Breast epithelium (tissue), 3 donors: ENCODE results near the gene PARP3.

Source experiments
- POLR2A ChIP-seq: fragments of 450-650 bp; IDR thresholded peaks from one replicate; pipeline ENCODE4 v1.6.1; 2016; ENCODE audit warnings: antibody characterized with exemption, mild to moderate bottlenecking, moderate library complexity
- TF ChIP-seq, protein P1 (sequence below), 3 donors: fragments of 450-650 bp; IDR thresholded peaks; one replicate each; pipeline ENCODE4 v1.5.1; 2016 to 2017; ENCODE audit warnings: antibody characterized with exemption in 3 of 3, mild to moderate bottlenecking in 3 of 3, moderate library complexity in 3 of 3

DNA sequence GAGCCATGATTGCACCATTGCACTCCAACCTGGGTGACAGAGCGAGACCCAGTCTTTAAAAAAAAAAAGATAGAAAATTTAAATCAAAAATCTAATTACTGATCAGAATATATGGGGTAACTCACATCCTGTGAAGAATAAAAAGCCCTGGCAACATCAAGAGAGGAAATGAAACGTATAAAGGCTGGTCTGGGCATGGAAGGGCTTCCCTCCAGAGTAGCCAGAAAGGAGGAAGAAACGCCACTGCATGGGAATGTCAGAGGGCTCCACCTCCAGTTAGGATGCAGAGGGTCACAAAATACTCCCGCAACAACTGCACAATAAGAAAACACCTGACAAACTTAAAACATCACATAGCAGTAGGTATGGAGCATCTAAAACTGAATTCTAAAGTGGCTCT is 34.1 kb upstream of the PARP3 start:
- TF ChIP-seq, protein P1, sequence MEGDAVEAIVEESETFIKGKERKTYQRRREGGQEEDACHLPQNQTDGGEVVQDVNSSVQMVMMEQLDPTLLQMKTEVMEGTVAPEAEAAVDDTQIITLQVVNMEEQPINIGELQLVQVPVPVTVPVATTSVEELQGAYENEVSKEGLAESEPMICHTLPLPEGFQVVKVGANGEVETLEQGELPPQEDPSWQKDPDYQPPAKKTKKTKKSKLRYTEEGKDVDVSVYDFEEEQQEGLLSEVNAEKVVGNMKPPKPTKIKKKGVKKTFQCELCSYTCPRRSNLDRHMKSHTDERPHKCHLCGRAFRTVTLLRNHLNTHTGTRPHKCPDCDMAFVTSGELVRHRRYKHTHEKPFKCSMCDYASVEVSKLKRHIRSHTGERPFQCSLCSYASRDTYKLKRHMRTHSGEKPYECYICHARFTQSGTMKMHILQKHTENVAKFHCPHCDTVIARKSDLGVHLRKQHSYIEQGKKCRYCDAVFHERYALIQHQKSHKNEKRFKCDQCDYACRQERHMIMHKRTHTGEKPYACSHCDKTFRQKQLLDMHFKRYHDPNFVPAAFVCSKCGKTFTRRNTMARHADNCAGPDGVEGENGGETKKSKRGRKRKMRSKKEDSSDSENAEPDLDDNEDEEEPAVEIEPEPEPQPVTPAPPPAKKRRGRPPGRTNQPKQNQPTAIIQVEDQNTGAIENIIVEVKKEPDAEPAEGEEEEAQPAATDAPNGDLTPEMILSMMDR (IDR thresholded peaks at IDR 0.05): no peak
- no peak for TF ChIP-seq POLR2A
